Fibroblast of mammary gland (primary cell): ENCODE data around the gene GMDS.
"Not testable (repeated sequence)": the region's sequence is repeated elsewhere in the genome, so short reads cannot be mapped to it uniquely, and the experiment has no call there.

Experiments used
- DNase-seq: peaks from one replicate; pipeline ENCODE4 v3.0.0-alpha.2; 2010; ENCODE audit warnings: low read depth
- H3K4me3 ChIP-seq: 2 replicates; pipeline ENCODE4 v1.5.1; 2011; ENCODE audit warnings: low read depth, mild to moderate bottlenecking, low read length, moderate library complexity; ENCODE audit not compliant: control insufficient read depth
- CTCF ChIP-seq: conservative IDR thresholded peaks from 2 replicates; pipeline ENCODE4 v1.5.1; 2011; ENCODE audit warnings: low read depth, low read length, inconsistent platforms; ENCODE audit not compliant: control insufficient read depth, insufficient read depth

GMDS gene

DNA sequence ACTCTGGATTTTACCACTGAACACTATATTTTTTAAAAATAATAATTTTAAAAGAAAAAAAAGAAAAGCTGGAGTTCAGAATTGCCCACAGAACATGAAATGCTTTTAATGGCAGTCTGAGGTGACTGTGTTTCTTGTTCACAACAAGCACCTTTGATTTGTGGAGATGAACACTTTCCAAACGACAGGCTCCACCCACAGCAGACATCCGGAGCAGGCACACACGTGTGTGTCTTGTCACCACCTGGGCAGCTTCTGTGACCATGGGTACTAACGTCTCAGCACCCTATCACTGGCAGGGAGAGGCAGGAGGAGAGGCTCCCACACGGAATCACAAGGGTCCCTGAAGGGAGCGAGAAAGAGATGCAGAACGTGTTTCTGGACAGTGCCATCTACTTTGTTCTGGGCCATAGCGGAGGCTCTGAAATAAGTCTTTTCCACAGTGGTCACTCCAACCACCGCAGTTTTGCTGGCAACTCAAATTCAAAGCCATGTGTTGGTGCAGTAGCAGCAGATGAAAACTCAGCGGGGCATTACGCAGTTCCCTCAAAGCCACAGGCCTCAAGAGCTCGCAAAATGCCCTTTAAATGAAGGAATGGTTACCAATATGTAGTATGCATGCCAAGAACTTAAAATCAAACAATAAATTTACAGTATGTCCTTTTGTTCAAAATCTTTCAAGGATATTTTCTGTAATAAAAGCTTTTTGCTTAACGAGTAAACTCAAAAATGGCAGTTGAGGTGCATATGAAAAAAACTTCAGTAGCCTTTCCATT lies 393.5 kb downstream of the GMDS start:
- no peak for DNase-seq
- TF ChIP-seq CTCF: no peak
- no peak overlapping the region for H3K4me3 ChIP-seq

GRCh38 chr6:1850840-1851157 lies 394.6 kb downstream of the GMDS start:
- no peak for DNase-seq
- no peak for TF ChIP-seq CTCF
- H3K4me3 ChIP-seq: no peak overlapping the region

DNA sequence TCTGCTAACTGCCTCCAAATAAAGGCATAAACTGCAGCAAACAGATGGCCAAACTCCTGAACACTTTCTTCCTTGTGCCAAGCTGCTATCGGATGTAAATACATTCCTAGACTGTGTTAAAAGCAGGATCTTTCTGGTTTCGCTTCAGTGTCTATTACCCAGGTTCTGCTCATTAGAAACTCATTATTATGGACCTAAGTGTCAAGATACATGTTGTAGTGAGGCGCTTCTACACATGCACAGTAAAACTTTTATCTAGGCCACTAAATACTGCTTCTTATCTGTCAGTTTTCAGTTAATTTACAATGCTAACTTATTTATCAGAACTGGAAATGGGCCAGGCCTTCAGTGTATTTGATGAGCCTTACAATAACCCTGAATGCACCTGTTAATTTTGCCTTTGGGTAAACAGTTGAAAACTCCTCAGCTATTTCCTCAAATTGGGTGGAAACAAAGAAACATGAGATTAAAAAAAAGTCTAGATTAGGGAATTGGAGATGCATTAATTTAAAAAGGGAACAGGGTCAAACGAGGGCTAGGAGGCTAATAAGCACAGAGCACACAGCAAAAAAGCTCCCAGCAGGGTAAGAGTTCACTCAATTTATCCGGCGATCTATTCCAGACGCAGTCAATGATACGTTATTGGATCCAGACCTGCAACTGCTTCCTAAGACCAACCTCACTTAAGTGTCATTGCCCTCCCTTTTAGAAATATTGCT lies 395.1 kb downstream of the GMDS start:
- no peak for DNase-seq
- no peak overlapping the region for H3K4me3 ChIP-seq
- TF ChIP-seq CTCF: no peak

DNA sequence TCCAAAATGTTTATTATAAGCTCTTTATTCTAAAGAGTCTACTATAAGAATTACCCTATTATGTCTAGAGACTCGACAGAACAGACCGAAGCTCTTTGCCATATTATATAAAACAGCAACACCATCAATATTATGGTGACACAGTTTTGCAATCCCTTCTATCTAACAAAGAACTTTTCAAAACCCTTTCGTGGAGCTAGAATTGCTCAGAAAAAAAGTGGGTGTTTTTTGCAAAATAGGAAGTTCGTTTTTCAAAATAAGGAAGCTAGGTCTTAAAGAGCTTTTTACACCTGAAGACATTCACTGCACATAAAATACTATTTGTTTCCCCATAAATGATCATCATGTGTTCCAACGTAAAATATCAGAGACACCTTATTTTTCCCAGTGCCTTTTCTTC lies 395.7 kb downstream of the GMDS start:
- no peak for TF ChIP-seq CTCF
- H3K4me3 ChIP-seq: no peak overlapping the region

GRCh38 chr6:1848752-1849151 lies 396.7 kb downstream of the GMDS start:
- no peak overlapping the region for H3K4me3 ChIP-seq
- TF ChIP-seq CTCF: no peak

More for the DNA sequence above, 395.7 kb downstream of the GMDS start:
- DNase-seq: no peak

DNA sequence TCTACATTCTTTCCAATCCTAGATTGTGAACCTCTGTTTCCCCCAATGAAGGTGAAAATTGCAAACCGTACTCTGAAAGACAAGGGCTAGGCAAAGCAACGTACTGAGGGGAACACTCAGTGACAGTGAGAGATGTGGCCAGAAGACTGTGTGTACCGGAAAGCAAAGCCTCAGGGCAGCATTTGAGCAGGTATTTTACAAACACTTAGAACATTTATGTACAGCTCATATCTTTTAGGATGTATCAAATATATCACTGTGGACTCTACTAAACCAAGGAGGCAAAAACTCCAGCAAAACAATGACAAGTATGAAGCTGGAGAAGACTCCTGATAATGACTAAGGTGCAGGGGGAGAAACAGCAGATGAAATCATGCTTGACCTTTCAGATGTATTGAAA lies 398.8 kb downstream of the GMDS start:
- TF ChIP-seq CTCF: no peak
- DNase-seq: no peak
- H3K4me3 ChIP-seq: no peak overlapping the region

More at GRCh38 chr6:1848752-1849151, 396.7 kb downstream of the GMDS start:
- DNase-seq: no peak

DNA sequence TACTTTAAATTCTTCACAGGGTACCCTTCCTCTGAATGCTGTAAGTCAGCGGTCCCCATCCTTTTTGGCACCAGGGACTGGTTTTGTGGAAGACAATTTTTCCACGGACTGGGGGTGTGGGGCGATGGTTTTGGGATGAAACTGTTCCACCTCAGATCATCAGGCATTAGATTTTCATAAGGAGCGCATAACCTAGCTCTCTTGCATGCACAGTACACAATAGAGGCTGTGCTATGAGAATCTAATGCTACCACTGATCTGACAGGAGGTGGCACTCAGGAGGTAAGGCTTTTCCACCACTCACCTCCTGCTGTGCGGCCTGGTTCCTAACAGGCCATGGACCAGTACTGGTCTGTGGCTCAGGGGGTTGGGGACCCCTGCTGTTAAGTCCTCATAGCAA lies 399.9 kb downstream of the GMDS start:
- not testable (repeated sequence) for H3K4me3 ChIP-seq, DNase-seq
